Kasumi-1 (cell line): ENCODE results near the gene CD59.
"Not testable (repeated sequence)": the region's sequence is repeated elsewhere in the genome, so short reads cannot be mapped to it uniquely, and the experiment has no call there.

ENCODE experiments used
- DNase-seq, 2 experiments: peaks; one replicate each; lab custom pipeline; 2025; lab: John Stamatoyannopoulos, UW

Gene CD59

GRCh38 chr11:33713151-33713855, 22.9 kb downstream of the CD59 start:
- peak; percentile 10 to 13 for DNase-seq

- DNase-seq = no peak
Observed at GRCh38 chr11:33712436-33712835, 23.8 kb downstream of the CD59 start.

- DNase-seq = no peak
Observed at GRCh38 chr11:33709466-33709865, 26.8 kb downstream of the CD59 start.

- no peak for DNase-seq
Observed at GRCh38 chr11:33708985-33709384, 27.2 kb downstream of the CD59 start.

GRCh38 chr11:33707831-33708230, 28.4 kb downstream of the CD59 start:
- not testable (repeated sequence) for DNase-seq

- DNase-seq = no peak
Observed at GRCh38 chr11:33706966-33707365, 29.3 kb downstream of the CD59 start.

- no peak for DNase-seq
Observed at GRCh38 chr11:33706546-33706945, 29.7 kb downstream of the CD59 start.

- DNase-seq = no peak
Observed at GRCh38 chr11:33704240-33705002, 31.8 kb downstream of the CD59 start.

GRCh38 chr11:33703788-33704187, 32.4 kb downstream of the CD59 start:
- DNase-seq = no peak

GRCh38 chr11:33703234-33703633, 33.0 kb downstream of the CD59 start:
- DNase-seq = no peak

GRCh38 chr11:33701302-33702230, 34.7 kb downstream of the CD59 start:
- DNase-seq = no peak

GRCh38 chr11:33700502-33701271, 35.5 kb downstream of the CD59 start, which contains the start of gene C11orf91:
Gene C11orf91 (minus strand): TSS chr11:33700826. CDS start chr11:33700740, 86 bp downstream.
- peak; percentile 81 to 83 for DNase-seq

- DNase-seq = no peak
Observed at GRCh38 chr11:33700063-33700501, 36.1 kb downstream of the CD59 start.

- no peak for DNase-seq
Observed at GRCh38 chr11:33699515-33700062, 36.6 kb downstream of the CD59 start.

GRCh38 chr11:33698921-33699320, 37.3 kb downstream of the CD59 start:
- no peak for DNase-seq

GRCh38 chr11:33697997-33698396, 38.2 kb downstream of the CD59 start:
- no peak for DNase-seq

GRCh38 chr11:33696931-33697638, 39.1 kb downstream of the CD59 start:
- DNase-seq = no peak

GRCh38 chr11:33696411-33696810, 39.8 kb downstream of the CD59 start:
- peak in 1 of 2 experiments; percentile 7 for DNase-seq

- no peak for DNase-seq
Observed at GRCh38 chr11:33695051-33695566, 41.1 kb downstream of the CD59 start.
